T-helper 22 cell (primary cell): ENCODE data around the gene PPIF.
A peak's percentile ranks its signal among the peaks of the same experiment; 100 is the strongest.

Source experiments
- DNase-seq: peaks from one replicate; pipeline ENCODE4 v3.0.0-alpha.2; 2020; ENCODE audit warnings: low read depth

Gene PPIF

DNA sequence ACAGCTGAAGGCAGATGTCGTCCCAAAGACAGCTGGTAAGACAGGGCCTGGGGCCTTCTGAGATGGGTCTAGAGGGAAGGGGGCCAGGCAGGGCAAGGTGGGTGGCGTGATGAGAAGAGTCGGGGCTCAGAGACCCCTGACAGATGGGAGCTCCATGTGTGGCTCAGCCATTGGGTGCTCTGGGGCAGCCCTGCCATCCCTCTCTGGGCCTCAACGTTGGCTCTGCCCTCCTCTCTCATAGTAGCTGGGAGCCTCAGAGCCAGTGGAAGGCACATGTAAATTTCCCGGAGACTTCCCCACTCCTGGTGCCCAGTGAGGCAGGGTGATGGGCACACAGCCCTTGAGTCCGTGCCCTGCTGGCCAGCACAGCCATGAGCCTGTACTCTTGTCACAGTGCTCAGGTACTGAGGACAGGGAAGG, 1.8 kb downstream of the PPIF start:
- no peak for DNase-seq

DNA sequence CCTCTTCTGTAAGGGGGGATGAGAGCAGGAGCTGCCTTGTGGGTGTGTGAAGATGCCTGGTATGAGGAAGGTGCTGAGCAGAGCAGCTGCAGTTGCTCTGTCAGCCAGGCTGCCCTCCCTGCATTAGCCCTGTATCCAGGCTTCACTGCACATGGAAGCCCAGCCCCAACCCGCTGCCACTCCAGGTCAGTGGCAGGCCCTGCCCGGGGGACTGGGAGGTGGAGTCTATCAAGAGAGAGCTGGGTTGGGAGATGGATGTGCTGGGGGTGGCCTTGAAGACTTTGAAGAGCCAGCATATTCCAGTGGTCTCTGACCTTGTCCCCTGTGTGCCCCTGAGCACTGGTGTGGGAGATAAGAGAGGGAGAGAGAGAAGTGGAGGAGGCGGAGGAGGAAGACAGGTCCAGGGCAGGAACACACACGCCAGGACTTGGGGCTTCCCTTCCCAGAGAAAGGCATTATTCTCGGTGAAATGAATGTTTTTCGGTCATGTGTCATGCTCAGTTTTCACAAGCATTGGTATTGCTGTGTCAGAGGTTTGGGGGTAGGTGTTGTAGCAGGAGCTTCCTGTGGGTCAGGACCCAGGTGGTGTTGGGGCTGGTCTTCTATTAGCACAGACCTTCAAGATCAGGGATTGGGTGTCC, 2.6 kb downstream of the PPIF start:
- DNase-seq = no peak

DNA sequence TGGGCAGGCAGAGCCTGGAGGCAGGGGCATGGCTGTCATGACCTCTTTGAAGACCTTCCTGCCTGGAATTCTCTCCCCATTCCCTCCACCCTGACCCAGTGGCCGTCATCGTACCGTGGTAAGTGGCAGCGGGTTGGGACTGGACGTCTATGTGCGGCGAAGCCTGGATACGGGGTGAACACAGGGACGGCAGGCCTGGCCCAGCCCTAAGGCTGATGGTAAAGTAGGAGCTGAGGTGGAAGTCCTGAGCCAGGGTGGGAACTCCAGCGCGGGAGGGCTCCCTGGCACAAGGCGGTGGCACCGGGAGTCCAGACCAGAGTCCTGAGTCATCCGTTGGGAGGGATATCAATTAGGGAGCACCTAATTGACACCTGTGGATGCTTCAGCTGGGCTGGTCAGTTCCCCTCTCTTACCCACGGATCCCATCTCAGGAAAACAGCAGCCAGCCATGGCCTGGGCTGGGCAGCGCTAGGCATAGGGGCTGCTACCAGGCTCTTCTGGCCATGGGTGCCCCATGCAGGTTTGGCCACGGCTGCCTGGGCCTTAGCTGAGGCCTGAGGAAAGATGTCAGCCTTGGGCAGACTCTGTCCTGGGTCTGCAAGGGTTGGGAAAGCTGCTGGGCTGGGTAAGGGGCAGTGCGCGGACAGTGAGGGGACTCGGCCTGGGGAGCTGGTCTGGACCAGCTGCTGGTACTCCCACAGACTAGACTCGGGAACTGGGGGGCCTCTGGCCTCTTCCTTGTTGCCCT, 3.3 kb downstream of the PPIF start:
- no peak for DNase-seq

DNA sequence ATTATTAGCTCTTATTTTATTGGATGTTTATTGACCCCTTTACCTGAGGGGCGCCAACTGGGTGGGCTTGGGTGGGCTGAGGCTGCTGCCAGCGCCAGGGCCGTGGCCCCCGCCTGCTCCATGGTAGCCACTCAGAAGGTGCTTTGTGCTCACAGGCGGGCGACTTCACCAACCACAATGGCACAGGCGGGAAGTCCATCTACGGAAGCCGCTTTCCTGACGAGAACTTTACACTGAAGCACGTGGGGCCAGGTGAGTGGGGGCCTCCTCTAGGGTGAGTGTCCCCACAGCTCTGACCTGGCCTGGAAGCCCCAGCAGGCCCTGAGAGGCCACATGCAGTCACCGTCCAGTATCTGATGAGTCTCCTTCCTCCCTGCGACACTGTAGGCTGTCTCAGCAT, 4.1 kb downstream of the PPIF start:
- no peak for DNase-seq

DNA sequence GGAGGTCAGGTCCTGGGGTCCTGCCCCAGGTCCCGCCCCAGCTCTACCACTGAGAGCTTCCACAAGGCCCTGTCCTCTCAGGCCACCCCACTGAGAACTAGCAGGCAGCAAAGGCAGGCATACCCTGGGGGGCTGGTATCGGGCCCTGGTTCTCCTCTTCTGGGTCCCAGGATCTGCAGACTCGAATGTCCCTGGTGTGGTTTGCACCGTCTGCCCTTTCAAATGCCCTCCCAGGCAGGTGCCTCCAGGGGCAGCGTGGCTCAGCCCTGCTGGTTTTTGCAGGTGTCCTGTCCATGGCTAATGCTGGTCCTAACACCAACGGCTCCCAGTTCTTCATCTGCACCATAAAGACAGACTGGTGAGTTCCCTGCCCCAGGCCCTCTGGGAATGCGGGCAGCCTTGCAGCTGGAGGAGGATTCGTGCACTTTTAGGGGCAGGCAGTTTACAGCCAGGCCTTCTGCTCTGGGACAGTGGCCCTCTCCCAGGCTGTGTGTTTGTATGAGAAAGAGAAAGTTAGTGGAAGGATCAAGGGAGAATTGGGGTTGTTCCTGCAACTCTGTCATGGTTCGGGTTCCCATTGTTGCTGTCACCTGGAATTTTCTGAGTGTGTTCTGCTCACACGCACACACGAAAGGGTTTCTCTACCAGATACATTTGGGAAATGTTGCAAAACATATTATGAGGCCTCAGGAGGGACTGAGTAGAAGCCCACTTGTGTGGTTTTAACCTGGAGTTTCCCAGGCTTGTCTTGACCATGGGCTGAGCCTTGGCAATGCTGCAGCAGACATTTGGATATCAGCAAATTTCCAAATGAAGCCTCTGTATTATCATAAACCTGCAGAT, 5.0 kb downstream of the PPIF start:
- no peak for DNase-seq

DNA sequence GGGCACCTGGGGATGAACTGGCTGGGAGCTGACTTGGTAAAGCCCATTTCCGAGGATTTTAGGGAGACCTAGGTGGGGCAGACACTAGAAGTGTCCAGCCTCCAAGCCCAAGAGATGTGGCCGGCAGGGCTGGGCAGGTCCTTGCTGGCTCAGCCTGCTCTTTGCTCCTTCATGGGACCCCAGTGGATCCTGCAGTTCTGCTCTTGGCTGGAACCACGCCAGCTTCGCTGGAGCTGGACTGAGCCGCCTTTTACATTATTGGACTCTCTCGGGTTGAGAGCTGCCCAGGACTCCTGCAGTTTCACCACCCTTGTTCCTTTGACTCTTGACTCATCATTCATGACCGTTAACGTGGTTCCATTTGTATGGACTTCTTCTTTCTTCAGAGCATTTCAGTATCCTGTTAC, 5.7 kb downstream of the PPIF start:
- no peak for DNase-seq

DNA sequence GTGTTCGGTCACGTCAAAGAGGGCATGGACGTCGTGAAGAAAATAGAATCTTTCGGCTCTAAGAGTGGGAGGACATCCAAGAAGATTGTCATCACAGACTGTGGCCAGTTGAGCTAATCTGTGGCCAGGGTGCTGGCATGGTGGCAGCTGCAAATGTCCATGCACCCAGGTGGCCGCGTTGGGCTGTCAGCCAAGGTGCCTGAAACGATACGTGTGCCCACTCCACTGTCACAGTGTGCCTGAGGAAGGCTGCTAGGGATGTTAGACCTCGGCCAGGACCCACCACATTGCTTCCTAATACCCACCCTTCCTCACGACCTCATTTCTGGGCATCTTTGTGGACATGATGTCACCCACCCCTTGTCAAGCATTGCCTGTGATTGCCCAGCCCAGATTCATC, 6.5 kb downstream of the PPIF start:
- no peak for DNase-seq

DNA sequence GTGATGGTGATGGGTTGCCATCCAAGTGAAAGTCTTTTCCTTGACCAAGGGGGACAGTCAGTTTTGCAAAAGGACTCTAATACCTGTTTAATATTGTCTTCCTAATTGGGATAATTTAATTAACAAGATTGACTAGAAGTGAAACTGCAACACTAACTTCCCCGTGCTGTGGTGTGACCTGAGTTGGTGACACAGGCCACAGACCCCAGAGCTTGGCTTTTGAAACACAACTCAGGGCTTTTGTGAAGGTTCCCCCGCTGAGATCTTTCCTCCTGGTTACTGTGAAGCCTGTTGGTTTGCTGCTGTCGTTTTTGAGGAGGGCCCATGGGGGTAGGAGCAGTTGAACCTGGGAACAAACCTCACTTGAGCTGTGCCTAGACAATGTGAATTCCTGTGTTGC, 6.9 kb downstream of the PPIF start:
- no peak for DNase-seq

DNA sequence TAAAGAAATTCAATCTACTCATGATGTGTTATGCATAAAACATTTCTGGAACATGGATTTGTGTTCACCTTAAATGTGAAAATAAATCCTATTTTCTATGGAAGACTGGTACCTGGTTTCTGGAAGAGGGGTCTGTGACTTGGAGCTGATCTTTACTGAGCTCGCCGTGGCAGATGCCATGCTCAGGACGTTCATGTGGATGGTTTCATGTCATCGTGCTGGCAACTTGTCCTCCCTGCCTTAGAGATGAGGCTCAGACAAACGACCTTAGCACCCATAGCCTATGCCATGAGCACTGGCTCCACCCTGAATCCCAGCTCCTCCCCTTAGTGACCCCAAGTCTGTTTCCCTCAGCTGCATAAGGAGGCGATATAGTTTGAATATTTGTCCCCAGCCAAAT, 7.3 kb downstream of the PPIF start:
- no peak for DNase-seq

DNA sequence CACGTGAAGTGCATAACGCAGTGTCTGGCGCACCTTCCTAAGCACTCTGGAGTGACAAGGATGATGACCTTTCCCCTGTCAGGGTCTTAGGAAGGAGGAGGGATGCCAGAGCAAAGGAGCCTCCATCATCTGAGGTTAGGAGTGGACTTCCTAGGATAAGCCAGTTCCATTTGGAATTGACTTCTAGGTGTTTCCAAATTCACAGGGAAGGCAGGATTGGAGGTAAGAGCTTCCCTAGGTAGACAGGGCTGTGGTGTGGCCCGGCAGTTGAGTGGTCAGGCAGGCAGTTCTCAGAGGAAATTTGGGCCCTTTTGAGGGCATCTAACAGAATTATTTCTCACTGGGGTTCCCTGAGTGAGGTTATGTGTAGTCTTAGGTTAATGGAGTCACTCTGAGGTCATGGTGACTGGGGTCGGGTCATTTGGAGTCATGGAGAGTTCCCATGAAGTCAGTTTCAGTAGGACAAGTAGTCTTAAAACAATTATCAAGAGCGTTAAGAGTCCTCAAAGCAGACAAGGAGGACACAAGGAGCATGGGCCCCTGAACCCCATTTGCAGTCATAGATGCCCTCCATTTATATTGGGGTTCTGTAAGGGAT, 8.2 kb downstream of the PPIF start:
- no peak for DNase-seq

DNA sequence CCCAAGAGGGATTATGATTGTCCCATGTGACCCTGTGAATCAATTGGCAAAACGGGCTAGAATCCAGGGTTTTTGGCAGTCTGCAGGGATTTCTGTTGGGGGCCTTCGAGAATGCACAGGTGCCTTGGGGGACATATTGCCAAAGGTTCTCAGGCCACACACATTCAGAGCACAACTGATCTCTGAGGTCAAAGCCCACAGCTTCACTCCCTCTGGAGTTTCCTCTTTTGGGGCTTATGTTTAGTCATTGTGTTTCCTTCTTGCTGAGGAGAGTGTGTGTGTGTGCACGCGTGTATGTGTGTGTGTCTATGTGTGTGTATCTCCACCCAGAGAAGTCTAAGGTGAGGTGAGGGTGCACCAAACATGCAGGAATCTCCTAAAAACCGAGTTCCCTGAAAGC, 8.8 kb downstream of the PPIF start:
- DNase-seq = no peak

DNA sequence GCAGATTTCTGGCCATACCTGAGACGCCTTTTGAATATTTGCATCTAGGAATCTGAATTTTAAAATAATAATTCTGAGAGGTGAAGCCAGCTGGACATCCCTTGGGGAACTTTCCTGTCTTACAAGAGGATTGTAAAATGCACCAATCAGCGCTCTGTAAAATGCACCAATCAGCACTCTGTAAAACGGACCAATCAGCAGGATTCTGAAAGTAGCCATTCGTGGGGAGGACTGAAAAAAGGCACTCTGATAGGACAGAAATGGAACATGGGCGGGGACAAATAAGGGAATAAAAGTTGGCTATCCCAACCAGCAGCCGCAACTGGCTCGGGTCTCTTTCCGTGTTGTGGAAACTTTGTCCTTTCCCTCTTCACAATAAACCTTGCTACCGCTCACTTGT, 9.9 kb downstream of the PPIF start:
- DNase-seq = no peak

DNA sequence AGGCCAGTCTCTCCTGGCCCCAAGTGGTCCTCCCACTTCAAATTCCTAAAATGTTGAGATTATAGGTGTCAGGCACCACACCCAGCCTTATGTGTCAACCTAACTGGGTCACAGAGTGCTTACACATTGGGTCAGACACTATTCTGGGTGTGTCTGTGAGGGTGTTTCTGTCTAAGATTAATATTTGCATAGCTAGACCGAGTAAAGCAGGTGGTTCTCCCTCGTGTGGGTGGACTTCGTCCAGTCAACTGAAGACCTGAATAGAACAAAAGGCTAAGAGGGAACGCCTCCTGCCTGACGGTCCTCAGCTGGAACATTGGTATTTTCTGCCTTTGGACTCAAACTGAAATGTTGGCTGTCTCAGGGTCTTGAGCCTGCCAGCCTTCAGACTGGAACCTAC, 11.5 kb downstream of the PPIF start:
- DNase-seq = no peak

DNA sequence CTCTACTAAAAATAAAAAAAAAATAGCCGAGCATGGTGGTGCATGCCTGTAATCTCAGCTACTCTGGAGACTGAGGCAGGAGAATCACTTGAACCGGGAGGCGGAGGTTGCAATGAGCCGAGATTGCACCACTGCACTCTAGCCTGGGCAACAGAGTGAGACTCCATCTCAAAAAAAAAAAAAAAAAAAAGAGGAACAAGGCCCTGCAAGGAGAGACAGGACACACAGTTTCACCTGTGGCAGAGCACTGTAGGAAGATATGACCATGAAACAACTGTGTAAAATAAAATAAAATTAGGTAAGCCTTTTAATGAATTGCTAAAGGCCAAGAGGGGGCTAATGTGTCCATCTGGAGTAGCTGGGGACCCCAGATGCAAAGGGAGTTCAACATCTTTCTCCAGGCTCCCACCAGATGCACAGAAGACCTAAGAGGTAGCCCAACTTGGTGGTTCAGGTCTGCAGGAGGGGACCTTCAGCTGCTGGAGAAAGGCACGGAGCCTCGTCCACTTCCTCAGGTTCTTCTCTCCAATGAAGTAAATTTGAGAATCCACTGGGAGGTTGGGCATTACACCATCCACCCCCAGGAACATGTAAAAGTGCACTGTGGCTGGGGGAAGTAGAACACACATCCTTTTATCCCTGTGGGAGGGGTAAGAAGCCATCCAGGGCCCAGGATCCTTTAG, 12.7 kb downstream of the PPIF start:
- no peak for DNase-seq

DNA sequence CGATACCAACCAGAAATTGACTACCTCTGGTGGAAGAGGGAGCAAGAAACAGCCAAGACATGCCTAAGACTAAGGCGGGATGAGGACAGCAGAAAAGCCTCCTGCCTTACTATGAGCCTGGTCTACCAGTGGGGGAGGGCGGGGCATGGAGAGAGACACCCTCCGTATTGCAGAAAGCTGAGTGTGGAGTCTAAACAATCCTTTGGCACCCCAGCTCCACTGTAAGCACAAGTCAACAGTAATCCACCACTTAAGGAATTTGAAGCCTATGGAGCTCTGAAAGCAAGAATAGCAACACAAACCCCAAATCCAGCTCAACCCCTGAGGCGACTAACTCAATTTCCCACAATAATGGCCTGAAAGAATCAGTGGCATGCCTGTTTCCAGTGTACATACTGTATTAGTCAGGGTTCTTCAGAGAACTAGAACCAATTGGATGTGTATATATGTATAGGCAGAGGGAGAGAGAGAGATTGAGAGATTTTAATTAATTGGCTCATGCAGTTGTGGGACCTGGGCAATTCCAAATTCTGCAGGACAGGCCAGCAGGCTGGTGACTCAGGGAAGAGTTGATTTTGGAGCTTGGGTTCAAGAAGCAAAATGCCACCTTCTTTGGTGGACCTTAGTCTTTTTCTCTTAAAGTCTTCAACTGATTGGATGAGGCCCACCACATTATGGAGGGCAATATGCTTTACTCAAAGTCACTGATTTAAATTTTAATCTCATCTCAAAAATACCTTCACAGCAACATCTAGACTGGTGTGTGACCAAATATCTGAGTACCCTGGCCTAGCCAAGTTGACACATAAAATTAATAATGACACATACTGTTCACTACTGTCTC, 13.5 kb downstream of the PPIF start:
- DNase-seq = no peak

DNA sequence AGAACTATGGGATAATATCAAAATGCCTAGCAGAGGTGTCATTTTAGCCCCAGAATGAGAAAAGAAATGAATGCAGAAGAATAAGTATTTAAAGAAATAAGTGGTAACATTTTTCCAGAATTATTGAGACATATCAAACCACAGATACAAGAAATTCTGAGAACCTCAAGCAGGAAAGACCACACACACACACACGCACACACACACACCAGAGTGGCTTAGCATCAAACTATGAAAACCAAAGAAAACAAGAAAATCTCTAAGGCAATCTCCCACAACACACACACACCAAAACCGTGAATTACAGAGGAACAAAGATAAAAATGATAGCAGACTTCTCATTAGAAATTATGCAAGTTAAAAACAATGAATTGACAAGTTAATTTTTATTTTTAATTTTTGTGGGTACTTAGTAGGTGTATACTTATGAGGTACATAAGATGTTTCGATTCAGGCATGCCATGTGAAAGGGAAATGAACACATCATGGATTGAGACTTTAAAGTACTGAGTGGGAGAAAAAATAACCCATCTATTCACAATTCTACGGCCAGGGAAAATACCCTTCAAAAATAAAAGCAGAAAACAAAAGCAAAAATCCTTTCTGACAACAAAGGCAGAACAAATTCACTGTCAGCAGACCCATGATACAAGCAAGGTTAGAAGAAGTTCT, 14.6 kb downstream of the PPIF start:
- DNase-seq = no peak

DNA sequence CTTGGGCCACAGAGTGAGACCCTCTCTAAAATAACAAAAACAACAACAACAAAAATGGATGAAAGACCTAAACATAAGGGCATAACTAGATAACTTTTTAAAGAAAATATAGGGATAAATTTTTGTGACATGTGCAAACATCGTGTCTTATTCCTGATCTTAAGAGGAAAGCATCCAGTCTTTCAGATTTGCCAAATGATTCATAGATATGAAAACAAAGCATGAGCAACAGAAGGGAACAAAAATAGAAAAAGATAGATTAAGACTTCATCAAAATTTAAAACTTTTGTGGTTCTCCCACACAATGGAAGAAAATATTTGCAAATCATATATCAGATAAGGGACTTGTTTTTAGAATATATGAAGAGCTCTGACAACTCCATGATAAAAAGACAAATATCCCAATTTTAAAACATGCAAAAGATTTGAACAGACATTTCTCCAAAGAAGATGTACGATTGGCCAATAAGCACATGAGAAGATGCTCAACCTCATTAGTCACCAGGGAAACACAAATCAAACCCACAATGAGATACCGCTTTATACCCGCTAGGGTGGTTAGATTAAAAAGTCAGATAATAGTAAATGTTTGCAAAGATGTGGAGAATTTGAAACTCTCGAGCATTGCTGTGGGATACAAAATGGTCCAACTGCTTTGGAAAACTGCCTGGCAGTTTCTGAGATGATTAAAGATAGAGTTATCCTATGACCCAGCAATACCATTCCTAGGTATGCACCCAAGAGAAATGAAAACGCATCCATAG, 20.3 kb downstream of the PPIF start:
- DNase-seq = no peak

DNA sequence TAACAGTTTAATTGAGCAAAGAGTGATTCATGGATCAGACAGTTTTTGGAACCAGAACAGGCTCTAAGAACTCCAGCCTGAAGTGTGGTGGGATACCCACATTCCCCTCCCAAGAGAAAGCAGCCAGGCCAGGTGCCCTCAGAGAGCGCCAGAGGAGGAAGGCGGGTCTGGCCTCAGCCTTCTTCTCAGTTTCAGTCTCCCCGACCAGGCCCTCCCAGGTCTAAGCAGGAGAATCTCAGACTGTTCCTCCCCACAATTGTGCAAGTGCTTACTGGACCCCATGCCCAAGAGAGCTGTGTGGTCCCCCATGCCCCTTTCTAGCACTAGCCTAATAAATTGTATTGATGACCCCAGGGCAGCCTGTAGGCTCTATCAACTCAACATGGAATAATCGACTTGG, 25.6 kb downstream of the PPIF start:
- DNase-seq = no peak

DNA sequence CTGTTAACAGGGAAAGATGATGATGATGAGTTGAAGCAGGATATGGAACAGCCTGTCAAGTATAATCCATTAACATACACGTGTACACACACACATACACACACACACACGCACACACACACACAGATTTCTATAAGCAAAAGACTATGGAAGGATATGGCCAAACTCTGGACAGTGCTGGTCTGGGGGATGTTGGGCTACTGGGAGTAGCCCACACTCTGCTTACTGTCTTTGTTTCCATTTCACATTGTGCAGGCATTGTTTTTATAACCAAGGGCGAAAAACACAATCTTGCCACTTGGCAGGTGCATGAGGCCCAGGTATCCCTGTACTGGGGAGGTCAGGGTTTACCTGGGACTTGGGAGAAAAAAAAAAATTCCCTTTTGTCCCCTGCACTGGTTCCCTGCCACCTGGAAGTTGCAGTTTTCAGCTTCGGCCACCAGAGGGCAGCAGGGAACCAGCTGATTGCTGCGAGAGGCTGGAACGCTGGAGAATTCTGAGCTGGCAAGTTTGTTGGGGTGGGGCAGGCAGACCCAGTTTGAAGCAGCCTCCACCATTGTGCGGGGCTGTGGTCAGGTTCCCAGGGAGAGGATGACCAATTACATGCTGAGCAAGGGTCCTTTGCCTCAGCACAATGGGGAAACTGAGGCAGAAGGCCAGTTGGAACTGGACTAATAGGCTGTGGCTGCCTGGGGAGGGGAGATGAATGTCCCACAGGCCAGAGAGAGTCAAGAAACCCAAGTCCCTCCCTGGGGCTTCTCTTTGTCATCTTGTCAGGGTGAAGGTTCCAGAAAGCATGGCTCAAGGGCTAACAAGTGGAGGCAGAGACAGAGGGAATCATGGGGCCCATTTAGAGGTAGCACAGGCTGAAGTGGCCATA, 27.3 kb downstream of the PPIF start:
- DNase-seq = peak; percentile 32
